Activated T-cell treated with anti-CD3 and anti-CD28 coated beads for 24 hours (primary cell): ENCODE measurements around the gene ALK.
"Not testable (repeated sequence)": the region's sequence is repeated elsewhere in the genome, so short reads cannot be mapped to it uniquely, and the experiment has no call there.

Source experiments
- DNase-seq: peaks from one replicate; pipeline ENCODE4 v3.0.0-alpha.2; 2020; ENCODE audit warnings: low read depth

ALK gene

GRCh38 chr2:29273004-29273684 lies 648.2 kb downstream of the ALK start:
- DNase-seq: no peak

- no peak for DNase-seq
Observed at GRCh38 chr2:29272311-29272710, 649.1 kb downstream of the ALK start.

GRCh38 chr2:29270701-29271121 lies 650.7 kb downstream of the ALK start:
- DNase-seq: no peak

- DNase-seq: no peak
Observed at GRCh38 chr2:29269765-29270109, 651.6 kb downstream of the ALK start.

GRCh38 chr2:29269095-29269764 lies 652.2 kb downstream of the ALK start:
- no peak for DNase-seq

GRCh38 chr2:29267720-29268119 lies 653.7 kb downstream of the ALK start:
- DNase-seq: no peak

GRCh38 chr2:29263886-29264285 lies 657.5 kb downstream of the ALK start:
- DNase-seq: no peak

GRCh38 chr2:29262681-29263260 lies 658.6 kb downstream of the ALK start:
- DNase-seq: no peak

GRCh38 chr2:29261003-29261402 lies 660.4 kb downstream of the ALK start:
- DNase-seq: no peak

- DNase-seq: no peak
Observed at GRCh38 chr2:29260142-29260772, 661.1 kb downstream of the ALK start.

GRCh38 chr2:29259221-29259620 lies 662.2 kb downstream of the ALK start:
- DNase-seq: no peak

- no peak for DNase-seq
Observed at GRCh38 chr2:29255004-29255403, 666.4 kb downstream of the ALK start.

GRCh38 chr2:29253495-29254275 lies 667.7 kb downstream of the ALK start:
- not testable (repeated sequence) for DNase-seq

- DNase-seq: no peak
Observed at GRCh38 chr2:29253026-29253425, 668.4 kb downstream of the ALK start.

GRCh38 chr2:29251406-29251805 lies 670.0 kb downstream of the ALK start:
- DNase-seq: no peak

- no peak for DNase-seq
Observed at GRCh38 chr2:29250977-29251376, 670.4 kb downstream of the ALK start.

GRCh38 chr2:29249666-29250253 lies 671.6 kb downstream of the ALK start:
- no peak for DNase-seq

GRCh38 chr2:29247336-29247914 lies 674.0 kb downstream of the ALK start:
- DNase-seq: no peak

GRCh38 chr2:29246383-29247300 lies 674.7 kb downstream of the ALK start:
- DNase-seq: no peak

GRCh38 chr2:29245742-29246382 lies 675.5 kb downstream of the ALK start:
- no peak for DNase-seq
